H1 (cell line): Measurements from ENCODE around the gene NRXN3. TPM values are rescaled to one million over a fixed set of nuclear protein-coding genes. Genes with fewer than 3 reads are reported as not detected.

Experiments used
- CTCF ChIA-PET: fragments of 300-600 bp; sonication (Branson Sonifier 250); formaldehyde crosslinking; loops from one replicate; lab custom pipeline; 2021; ENCODE audit not compliant: partially characterized antibody; lab: Charles Lee
- POLR2A ChIA-PET: fragments of 300-600 bp; sonication (Branson Sonifier 250); formaldehyde crosslinking; loops from one replicate; lab custom pipeline; 2021; ENCODE audit warnings: inconsistent platforms; ENCODE audit not compliant: partially characterized antibody; lab: Charles Lee
- DNase-seq, 2 experiments: peaks; one replicate each; pipeline versions ENCODE4 v3.0.0 to v3.0.0-alpha.2; 2010 to 2022; ENCODE audit warnings: low spot score in 2 of 2, low read depth in 1 of 2, mixed read lengths in 1 of 2
- FAIRE-seq: peaks from 2 replicates; lab custom pipeline; 2011; peaks lifted over from hg19 to GRCh38; lab: Jason Lieb, UNC
- H2AFZ ChIP-seq: 2 replicates; pipeline ENCODE4 v1.8.1; 2012; ENCODE audit warnings: low read length, inconsistent platforms
- H2AK5ac ChIP-seq: 2 replicates; pipeline ENCODE4 v1.6.1; 2013; ENCODE audit warnings: low read depth, low read length
- H2BK120ac ChIP-seq: replicated peaks from 2 replicates; pipeline ENCODE3; 2013; ENCODE audit warnings: low read depth, low read length, inconsistent platforms
- H2BK12ac ChIP-seq: 2 replicates; pipeline ENCODE4 v1.6.1; 2013; ENCODE audit warnings: low read depth, low read length
- H2BK15ac ChIP-seq: 2 replicates; pipeline ENCODE4 v1.6.1; 2013; ENCODE audit warnings: low read length
- H2BK20ac ChIP-seq: 2 replicates; pipeline ENCODE4 v1.6.1; 2013; ENCODE audit warnings: low read length
- H2BK5ac ChIP-seq: 2 replicates; pipeline ENCODE4 v1.6.1; 2013; ENCODE audit warnings: low read depth, low read length
- H3K14ac ChIP-seq: 2 replicates; pipeline ENCODE4 v1.6.1; 2013; ENCODE audit warnings: inconsistent platforms; ENCODE audit not compliant: insufficient read length
- H3K18ac ChIP-seq: 2 replicates; pipeline ENCODE4 v1.6.1; 2013; ENCODE audit warnings: low read length; ENCODE audit errors: extremely low read depth
- H3K23ac ChIP-seq: 2 replicates; pipeline ENCODE4 v1.6.1; 2013; ENCODE audit warnings: inconsistent platforms; ENCODE audit not compliant: insufficient read length
- H3K23me2 ChIP-seq: 2 replicates; pipeline ENCODE4 v1.6.1; 2013; ENCODE audit warnings: low read depth, low read length
- H3K27ac ChIP-seq: 2 replicates; pipeline ENCODE4 v1.6.1; 2011; ENCODE audit warnings: low read depth, low read length, inconsistent platforms
- H3K27me3 ChIP-seq, 4 experiments: replicated peaks in 1 of 4; 1 replicate in 1 of 4; 2 replicates in 3 of 4; pipeline versions ENCODE4 v1.6.1 to v1.8.1; 2011 to 2013; ENCODE audit warnings: low read length in 3 of 4, mild to moderate bottlenecking in 3 of 4, inconsistent platforms in 2 of 4, mixed read lengths in 2 of 4, moderate library complexity in 1 of 4; ENCODE audit not compliant: control insufficient read depth in 3 of 4, insufficient read depth in 3 of 4; ENCODE audit errors: extremely low read depth in 1 of 4
- H3K36me3 ChIP-seq, 4 experiments: 2 replicates each; pipeline versions ENCODE4 v1.6.1 to v1.8.1; 2011 to 2013; ENCODE audit warnings: mild to moderate bottlenecking in 4 of 4, low read length in 3 of 4, moderate library complexity in 2 of 4, control low read depth in 1 of 4, inconsistent platforms in 1 of 4; ENCODE audit not compliant: insufficient read depth in 4 of 4, control insufficient read depth in 2 of 4
- H3K4ac ChIP-seq: replicated peaks from 2 replicates; pipeline ENCODE3; 2013; ENCODE audit warnings: low read length, low read depth, mixed read lengths, inconsistent platforms; ENCODE audit not compliant: insufficient read length
- H3K4me1 ChIP-seq, 4 experiments: replicated peaks in 1 of 4; 1 replicate in 1 of 4; 2 replicates in 3 of 4; pipeline versions ENCODE4 v1.6.1 to v1.8.1; 2011 to 2013; ENCODE audit warnings: low read length in 3 of 4, inconsistent platforms in 2 of 4, mixed read lengths in 1 of 4; ENCODE audit not compliant: insufficient read depth in 4 of 4, control insufficient read depth in 3 of 4
- H3K4me2 ChIP-seq, 2 experiments: 2 replicates each; pipeline versions ENCODE4 v1.6.1 to v1.8.1; 2011 to 2013; ENCODE audit warnings: low read depth in 2 of 2, low read length in 2 of 2, control low read depth in 1 of 2, inconsistent platforms in 1 of 2, mild to moderate bottlenecking in 1 of 2; ENCODE audit not compliant: insufficient read depth in 1 of 2
- H3K4me3 ChIP-seq, 4 experiments: fragments of 200-600, 300-600 bp in 1 of 4; sonication (generic), shearing (Covaris generic), sonication (Bioruptor Twin) in 1 of 4; 2 replicates each; pipeline versions ENCODE4 v1.5.1 to v1.8.1; 2011 to 2016; ENCODE audit warnings: low read length in 4 of 4, low read depth in 3 of 4, control low read depth in 2 of 4, inconsistent platforms in 2 of 4, mild to moderate bottlenecking in 2 of 4, mixed read lengths in 1 of 4, moderate library complexity in 1 of 4; ENCODE audit not compliant: insufficient read depth in 2 of 4; ENCODE audit errors: extremely low read depth in 1 of 4
- H3K56ac ChIP-seq: replicated peaks from 2 replicates; pipeline ENCODE3; 2013; ENCODE audit warnings: low read depth, mild to moderate bottlenecking, mixed read lengths, low read length, inconsistent platforms; ENCODE audit not compliant: insufficient read length
- H3K79me1 ChIP-seq: 2 replicates; pipeline ENCODE4 v1.6.1; 2013; ENCODE audit warnings: low read depth, low read length, control low read depth
- H3K79me2 ChIP-seq, 2 experiments: 2 replicates each; pipeline versions ENCODE4 v1.6.1 to v1.8.1; 2012 to 2013; ENCODE audit warnings: low read length in 2 of 2, mild to moderate bottlenecking in 2 of 2, inconsistent platforms in 1 of 2; ENCODE audit not compliant: insufficient read depth in 2 of 2, control insufficient read depth in 1 of 2
- H3K9ac ChIP-seq, 4 experiments: replicated peaks in 1 of 4; 1 replicate in 1 of 4; 2 replicates in 3 of 4; pipeline versions ENCODE4 v1.6.1 to v1.8.1; 2011 to 2013; ENCODE audit warnings: low read depth in 3 of 4, low read length in 3 of 4, control low read depth in 2 of 4, mild to moderate bottlenecking in 2 of 4, moderate library complexity in 2 of 4, inconsistent platforms in 1 of 4; ENCODE audit errors: extremely low read depth in 1 of 4
- H3K9me3 ChIP-seq, 2 experiments: 2 replicates each; pipeline versions ENCODE4 v1.6.1 to v1.8.1; 2012 to 2013; ENCODE audit warnings: mild to moderate bottlenecking in 2 of 2, moderate library complexity in 2 of 2, control low read depth in 1 of 2, inconsistent platforms in 1 of 2, low read depth in 1 of 2, low read length in 1 of 2, mixed read lengths in 1 of 2; ENCODE audit not compliant: insufficient read depth in 2 of 2
- H4K20me1 ChIP-seq, 2 experiments: replicated peaks in 1 of 2; 2 replicates each; pipeline versions ENCODE3 to v1.8.1; 2011 to 2013; ENCODE audit warnings: inconsistent platforms in 2 of 2, low read length in 2 of 2, mild to moderate bottlenecking in 1 of 2; ENCODE audit not compliant: insufficient read depth in 2 of 2, control insufficient read depth in 1 of 2
- H4K5ac ChIP-seq: 2 replicates; pipeline ENCODE4 v1.6.1; 2013; ENCODE audit warnings: low read length, low read depth, mixed read lengths, inconsistent platforms; ENCODE audit not compliant: insufficient read length
- H4K8ac ChIP-seq: 2 replicates; pipeline ENCODE4 v1.8.0; 2013; ENCODE audit warnings: mild to moderate bottlenecking, moderate library complexity, low read length, inconsistent platforms; ENCODE audit not compliant: insufficient read depth; ENCODE audit errors: extremely low read depth
- H4K91ac ChIP-seq: replicated peaks from 2 replicates; pipeline ENCODE3; 2013; ENCODE audit warnings: low read length, mixed read lengths, inconsistent platforms; ENCODE audit not compliant: insufficient read length
- CEBPB ChIP-seq: IDR thresholded peaks from 2 replicates; pipeline ENCODE4 v1.6.1; 2012; ENCODE audit warnings: low read depth, low read length
- RAD21 ChIP-seq, 2 experiments: IDR thresholded peaks in 1 of 2; conservative IDR thresholded peaks in 1 of 2; 2 replicates each; pipeline ENCODE4 v1.6.1; 2011; ENCODE audit warnings: low read depth in 2 of 2, low read length in 2 of 2, improper control_type of control experiment in 1 of 2, inconsistent platforms in 1 of 2, mild to moderate bottlenecking in 1 of 2, moderate library complexity in 1 of 2
- SAP30 ChIP-seq: fragments of 300-600 bp; sonication (generic); IDR thresholded peaks from 2 replicates; pipeline ENCODE4 v1.7.1; 2012; ENCODE audit warnings: low read length, moderate library complexity, mild to moderate bottlenecking, inconsistent platforms; ENCODE audit not compliant: insufficient read depth, insufficient replicate concordance
- SRF ChIP-seq: IDR thresholded peaks from 2 replicates; pipeline ENCODE4 v1.6.1; 2011; ENCODE audit warnings: mild to moderate bottlenecking, low read depth, low read length, moderate library complexity
- TAF7 ChIP-seq: optimal IDR thresholded peaks from 2 replicates; pipeline ENCODE3; 2011; ENCODE audit warnings: low read depth, mild to moderate bottlenecking, inconsistent platforms, low read length, moderate library complexity, borderline replicate concordance
- WGBS, 2 experiments: shearing (Covaris generic) in 1 of 2; methylation state at CpG; one replicate each; pipeline versions ENCODE4 v1.1.6 to v1.1.7; 2013 to 2015; ENCODE audit warnings: low lambda C conversion rate in 2 of 2, mixed read lengths in 2 of 2, inconsistent platforms in 1 of 2, low coverage in 1 of 2, missing lambda C conversion rate in 1 of 2; ENCODE audit not compliant: insufficient replicate concordance in 2 of 2, insufficient coverage in 1 of 2, insufficient read length in 1 of 2; ENCODE audit errors: extremely low coverage in 1 of 2, missing lambda C conversion rate in 1 of 2; 5-methylcytosine and 5-hydroxymethylcytosine counted together
- polyA plus RNA-seq, 7 experiments: library from polyadenylated mRNA; depleted of rRNA in 3 of 7; stranded (reverse) in 5 of 7; unstranded in 2 of 7; fragments of >200 nt in 5 of 7; fragments of 200-250 nt in 2 of 7; gene quantifications; 1 replicate in 5 of 7; 2 replicates in 1 of 7; 4 replicates in 1 of 7; pipeline versions ENCODE4 v1.2.1 to v1.2.3, GENCODE V29; 2011 to 2013; ENCODE audit warnings: missing spikeins in 2 of 7, mixed read lengths in 2 of 7
- total RNA-seq: library from RNA; stranded (reverse); fragmentation: NEBNext Ultra II Directional; extraction: Animal tissue kit (Norgen Biotek cat#: 25700); gene quantifications from 2 replicates; pipeline ENCODE4 v1.2.1, GENCODE V29; 2021

NRXN3 gene
- total and polyA plus RNA-seq, 2 of the 8 experiments (the other 6 are each of a cell fraction or from before 2014, with no cell fraction given) = 2.6 to 4.1 TPM

- no peak overlapping the region for H2BK5ac ChIP-seq
- no peak overlapping the region for H3K9ac ChIP-seq
- H3K4me2 ChIP-seq = no peak overlapping the region
- no peak overlapping the region for H2BK120ac ChIP-seq
- H3K23ac ChIP-seq = no peak overlapping the region
- no peak overlapping the region for H3K27ac ChIP-seq
- H3K36me3 ChIP-seq = no peaks in the 10 kb centered on the region
- no peak overlapping the region for H4K8ac ChIP-seq
- H3K27me3 ChIP-seq = no peaks in the 10 kb centered on the region
- no peak overlapping the region for H3K14ac ChIP-seq
- H3K4me1 ChIP-seq = no peaks in the 10 kb centered on the region
- H3K79me2 ChIP-seq = no peaks in the 10 kb centered on the region
- no peak overlapping the region for H4K91ac ChIP-seq
- DNase-seq (no peak), FAIRE-seq (no peak)
- H2BK20ac ChIP-seq = no peak overlapping the region
- H3K4ac ChIP-seq = no peak overlapping the region
- no peaks in the 10 kb centered on the region for H3K23me2 ChIP-seq
- H2AK5ac ChIP-seq = no peak overlapping the region
- POLR2A ChIA-PET = no interaction called here
- H3K79me1 ChIP-seq = no peaks in the 10 kb centered on the region
- H3K56ac ChIP-seq = no peak overlapping the region
- no peak for TF ChIP-seq TAF7
- TF ChIP-seq RAD21 (IDR thresholded peaks at IDR 0.05 in 1 of 2, conservative IDR thresholded peaks at IDR 0.05 in 1 of 2; ENCODE audit: low read depth in 2 of 2, low read length in 2 of 2) = peak; percentile 19 to 34; a peak in 2 of 4 replicates
- TF ChIP-seq SAP30 = no peak
- no peak for TF ChIP-seq CEBPB
- TF ChIP-seq SRF = no peak
- no peak overlapping the region for H2BK12ac ChIP-seq
- H2BK15ac ChIP-seq = no peak overlapping the region
- no peak overlapping the region for H2AFZ ChIP-seq
- no peak overlapping the region for H3K4me3 ChIP-seq
- 88% methylated on average over 2 of the region's 2 CpGs; no CpG with 5 or more reads in 1 of the 2 experiments for WGBS, 2 experiments
- no peaks in the 10 kb centered on the region for H4K20me1 ChIP-seq
- CTCF ChIA-PET = no interaction called here
- no peak overlapping the region for H4K5ac ChIP-seq
- no peaks in the 10 kb centered on the region for H3K9me3 ChIP-seq
- no peak overlapping the region for H3K18ac ChIP-seq
These were observed 28.6 kb upstream of the NRXN3 start for GRCh38 chr14:78141590-78141989.
